Coronary artery (tissue), 2 donors: ENCODE measurements around the gene NUP214.

Experiments
- DNase-seq: peaks from one replicate; pipeline ENCODE4 v3.0.0-alpha.2; 2017; ENCODE audit warnings: low spot score
- H3K27ac ChIP-seq, 2 donors: fragments of 200-600 bp; sonication (generic); one replicate each; pipeline ENCODE4 v1.5.1; 2016 to 2019
- H3K4me3 ChIP-seq: fragments of 200-600 bp; sonication (generic); 2 replicates; pipeline ENCODE4 v1.5.1; 2016; ENCODE audit warnings: mild to moderate bottlenecking, moderate library complexity
- CTCF ChIP-seq: fragments of 200-600 bp; sonication (generic); IDR thresholded peaks from one replicate; pipeline ENCODE4 v1.5.1; 2019; ENCODE audit warnings: antibody characterized with exemption

The NUP214 gene

GRCh38 chr9:131194762-131195161 is 69.4 kb downstream of the NUP214 start:
- H3K4me3 ChIP-seq = no peak overlapping the region
- no peak overlapping the region for H3K27ac ChIP-seq
- no peak for DNase-seq
- no peak for TF ChIP-seq CTCF

- no peak for DNase-seq
- no peak overlapping the region for H3K4me3 ChIP-seq
- no peak overlapping the region for H3K27ac ChIP-seq
- TF ChIP-seq CTCF = no peak
Observed at GRCh38 chr9:131197160-131197911, 72.0 kb downstream of the NUP214 start.

- DNase-seq = no peak
- TF ChIP-seq CTCF = no peak
- Histone ChIP-seq H3K4me3 (no peak overlapping the region), H3K27ac (no peak overlapping the region)
Observed at GRCh38 chr9:131198041-131198715, 72.8 kb downstream of the NUP214 start.

GRCh38 chr9:131201856-131202255 is 76.5 kb downstream of the NUP214 start:
- no peak for DNase-seq
- no peak for TF ChIP-seq CTCF
- Histone ChIP-seq H3K27ac (no peak overlapping the region), H3K4me3 (no peak overlapping the region)

- no peak for TF ChIP-seq CTCF
- no peak overlapping the region for H3K27ac ChIP-seq
- DNase-seq = no peak
- no peak overlapping the region for H3K4me3 ChIP-seq
Observed at GRCh38 chr9:131203431-131204218, 78.2 kb downstream of the NUP214 start.

GRCh38 chr9:131204285-131204684 is 78.9 kb downstream of the NUP214 start:
- Histone ChIP-seq H3K27ac (no peak overlapping the region), H3K4me3 (no peak overlapping the region)
- no peak for DNase-seq
- no peak for TF ChIP-seq CTCF
